Activated naive CD4-positive, alpha-beta T cell (primary cell): ENCODE measurements around the gene IQSEC2.
A peak's percentile ranks its signal among the peaks of the same experiment; 100 is the strongest.

Source experiments
- DNase-seq, 4 experiments: peaks; one replicate each; lab custom pipeline; 2025; lab: John Stamatoyannopoulos, UW

IQSEC2 gene

DNA sequence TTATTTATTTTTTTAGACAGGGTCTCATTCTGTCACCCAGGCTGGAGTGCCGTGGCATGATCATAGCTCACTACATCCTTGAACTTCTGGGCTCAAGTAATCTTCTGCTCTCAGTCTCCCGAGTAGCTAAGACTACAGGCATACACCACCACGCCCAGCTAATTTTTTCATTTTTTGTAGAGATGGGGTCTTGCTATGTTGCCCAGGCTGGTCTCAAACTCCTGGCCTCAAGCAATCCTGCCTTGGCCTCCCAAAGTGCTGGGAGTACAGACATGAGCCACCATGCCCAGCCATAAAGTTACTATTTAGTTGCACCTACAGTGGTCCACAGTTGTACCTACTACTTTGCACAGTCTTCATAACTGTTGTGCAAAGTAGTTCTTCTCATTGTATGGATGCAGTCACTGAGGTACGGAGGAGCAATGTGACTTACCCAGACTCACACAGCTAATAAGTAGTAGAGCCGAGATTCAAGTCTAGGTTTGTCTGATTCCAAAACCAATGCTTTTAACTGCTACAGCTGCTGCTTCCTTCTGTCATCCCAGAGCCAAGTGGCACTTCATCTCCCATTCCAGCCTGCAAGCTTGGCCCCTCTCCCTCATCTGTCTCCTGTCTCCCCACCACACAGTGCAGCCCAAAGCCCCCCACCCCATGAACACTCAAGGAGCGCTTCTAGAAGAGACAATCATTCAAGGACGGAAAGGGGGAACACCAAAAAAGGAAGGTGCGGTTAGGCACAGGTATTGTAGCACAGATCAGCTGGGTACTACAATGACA is 24.0 kb upstream of the IQSEC2 start:
- DNase-seq, result no peak

DNA sequence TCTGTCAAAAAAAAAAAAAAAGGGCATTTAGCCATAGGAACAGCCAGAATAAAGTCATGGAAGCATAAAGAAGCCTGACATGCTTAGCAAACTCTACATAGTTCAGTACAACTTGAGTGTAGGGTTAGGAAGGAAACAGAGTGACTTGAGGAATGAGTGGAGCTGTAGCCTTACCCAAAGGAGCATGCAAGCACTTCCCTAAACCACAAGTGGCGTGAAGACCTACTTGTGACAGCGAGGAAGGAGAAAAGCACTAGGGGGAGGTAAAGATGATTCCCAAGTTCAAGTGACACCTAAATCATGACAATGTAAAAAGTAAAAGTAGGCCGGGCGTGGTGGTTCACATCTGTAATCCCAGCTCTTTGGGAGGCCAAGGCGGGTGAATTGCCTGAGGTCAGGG is 21.8 kb upstream of the IQSEC2 start:
- no peak for DNase-seq

DNA sequence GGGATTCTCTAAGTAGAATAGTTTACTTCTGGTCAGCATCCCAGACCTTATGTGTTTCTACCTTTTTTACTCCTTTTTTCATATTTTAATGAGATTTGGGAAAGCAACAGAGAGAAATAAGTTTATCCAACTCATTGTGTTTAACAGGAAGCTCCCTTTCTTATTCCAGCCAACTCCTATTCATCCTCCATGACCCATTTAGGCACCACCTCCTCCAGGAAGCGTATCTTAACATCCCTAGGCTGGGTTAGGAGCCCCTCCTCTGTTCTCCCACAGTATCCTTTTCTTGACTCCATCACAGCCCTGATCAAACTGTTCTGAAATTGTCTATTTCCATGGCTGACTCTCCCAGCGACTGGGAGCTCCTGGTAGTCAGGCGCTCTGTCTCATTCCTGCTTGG is 18.8 kb upstream of the IQSEC2 start:
- no peak for DNase-seq

DNA sequence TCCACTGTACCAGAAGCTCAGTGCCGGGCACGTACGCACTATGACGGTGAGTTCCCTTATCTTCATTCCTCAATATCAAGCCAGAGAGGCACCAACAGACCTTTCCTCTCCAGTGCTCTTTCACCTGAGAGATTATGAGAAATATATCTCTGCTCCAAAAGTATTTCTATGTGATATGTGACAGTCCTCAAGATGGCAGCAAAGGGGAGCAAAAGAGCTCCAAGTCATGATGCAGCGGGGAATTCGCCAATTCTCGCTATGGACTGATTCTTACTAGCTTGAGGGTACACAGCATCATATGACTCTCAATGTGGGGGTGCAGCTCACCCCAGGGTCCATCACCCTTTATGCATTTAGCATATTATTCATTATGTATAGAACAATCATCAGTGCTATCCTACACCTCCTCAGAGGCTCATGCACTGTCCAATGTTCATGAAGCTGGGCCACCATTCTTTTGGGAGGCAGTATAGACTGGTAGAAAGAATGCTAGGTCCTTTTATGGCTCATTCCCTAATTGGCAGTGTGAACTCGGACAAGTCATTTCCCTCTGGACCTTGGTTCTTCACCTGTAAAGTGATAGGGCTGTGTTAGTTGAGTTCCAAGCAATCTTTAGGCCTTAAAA is 12.8 kb upstream of the IQSEC2 start:
- DNase-seq, result no peak

DNA sequence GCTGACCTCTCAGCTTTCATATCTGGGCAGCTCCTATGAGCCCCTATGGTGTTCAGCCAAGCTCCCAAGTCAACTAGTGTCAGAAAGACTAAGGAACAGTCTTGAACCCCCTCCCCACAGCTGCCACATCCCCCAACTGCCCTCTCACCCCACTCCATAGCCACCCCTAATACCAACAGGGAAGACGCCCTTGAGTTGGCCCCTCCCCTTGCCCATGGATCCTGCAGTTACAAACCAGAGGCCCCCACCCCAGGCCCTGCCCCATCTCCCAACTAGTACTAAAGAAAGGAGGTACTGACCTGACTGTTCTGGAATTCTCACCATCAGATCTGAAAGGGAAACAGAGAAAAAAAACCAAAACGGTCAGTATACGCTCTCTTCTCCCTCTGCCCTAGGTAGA is 10.2 kb upstream of the IQSEC2 start:
- no peak for DNase-seq

DNA sequence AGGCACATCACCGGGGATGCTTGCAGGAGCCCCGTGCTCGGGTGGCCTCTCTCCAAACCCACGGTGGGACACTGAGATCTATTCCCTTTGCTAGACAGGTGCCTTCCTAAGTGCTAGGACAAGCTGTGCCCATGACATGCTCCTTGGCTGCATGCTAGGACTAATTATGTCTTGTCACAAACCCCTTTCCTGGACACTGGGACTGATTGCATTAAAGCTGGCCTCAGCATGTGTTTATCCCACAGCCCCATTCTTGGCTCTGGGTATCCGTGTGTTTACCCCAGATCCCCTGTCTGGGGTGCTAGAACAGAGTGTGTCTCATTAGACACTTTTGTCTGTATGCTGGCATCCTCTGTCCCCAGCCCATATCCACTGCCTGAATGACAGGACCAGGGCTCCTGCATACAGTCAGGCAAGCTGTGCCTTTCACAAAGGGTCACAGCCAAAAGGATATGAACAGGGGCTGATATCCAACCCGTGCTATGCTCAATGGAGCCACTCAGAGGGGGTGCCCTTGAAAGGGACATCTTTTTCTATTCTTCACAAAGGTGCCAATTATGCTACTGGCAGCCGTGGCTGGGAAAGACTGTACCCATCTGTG is 9.2 kb upstream of the IQSEC2 start:
- no peak for DNase-seq

DNA sequence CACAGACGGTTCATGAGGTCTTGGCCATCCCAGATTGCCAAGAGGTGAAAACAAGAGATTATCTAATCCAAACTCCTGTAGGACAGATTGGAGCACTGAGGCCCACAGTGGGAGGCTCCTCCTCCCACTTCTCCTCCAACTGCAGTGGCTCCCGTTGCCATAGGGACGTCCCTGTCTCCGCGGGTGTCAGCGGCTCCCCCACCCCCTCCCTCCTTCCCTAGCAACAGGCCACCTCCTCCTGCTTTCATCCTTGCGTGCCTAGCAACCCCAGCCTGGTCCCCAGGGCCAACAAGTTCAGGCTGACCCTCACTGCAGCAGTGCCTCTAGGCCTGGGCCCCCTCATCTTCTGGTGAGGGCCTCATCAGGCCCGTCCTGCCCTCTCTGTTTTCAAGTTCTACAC is 6.8 kb upstream of the IQSEC2 start:
- no peak for DNase-seq

DNA sequence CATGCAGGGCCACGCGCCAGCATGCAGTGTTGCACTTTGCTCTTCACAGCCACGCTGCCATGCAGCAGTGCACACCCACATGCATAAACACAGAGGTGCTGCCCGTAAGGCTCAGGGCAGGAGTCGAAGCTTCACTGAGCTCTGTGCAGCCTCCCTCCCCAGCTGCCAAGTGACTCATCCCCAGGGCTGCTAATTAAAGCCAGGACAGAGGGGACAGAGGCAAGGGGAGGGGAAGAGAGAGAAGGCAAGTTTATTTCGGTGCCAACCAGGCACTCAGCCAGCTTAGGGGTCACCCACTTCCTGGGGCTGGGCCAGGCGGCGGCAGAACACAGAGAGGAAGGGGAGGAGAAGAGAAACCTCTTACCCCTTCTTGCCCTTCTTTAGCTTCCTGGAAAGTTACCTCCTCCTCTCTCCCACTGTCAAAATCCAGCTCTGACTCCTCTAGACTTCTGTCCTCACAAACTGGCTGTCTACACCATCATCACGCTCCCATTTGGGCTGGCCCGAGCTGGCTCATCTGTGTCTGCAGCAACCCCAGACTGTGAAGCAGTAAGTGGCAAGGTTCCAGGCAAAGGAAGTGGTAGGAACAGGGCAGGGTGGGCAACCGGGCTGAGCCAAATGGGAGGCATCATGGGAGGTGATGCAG is 6.2 kb upstream of the IQSEC2 start:
- DNase-seq, result peak in 1 of 4 experiments; percentile 38

DNA sequence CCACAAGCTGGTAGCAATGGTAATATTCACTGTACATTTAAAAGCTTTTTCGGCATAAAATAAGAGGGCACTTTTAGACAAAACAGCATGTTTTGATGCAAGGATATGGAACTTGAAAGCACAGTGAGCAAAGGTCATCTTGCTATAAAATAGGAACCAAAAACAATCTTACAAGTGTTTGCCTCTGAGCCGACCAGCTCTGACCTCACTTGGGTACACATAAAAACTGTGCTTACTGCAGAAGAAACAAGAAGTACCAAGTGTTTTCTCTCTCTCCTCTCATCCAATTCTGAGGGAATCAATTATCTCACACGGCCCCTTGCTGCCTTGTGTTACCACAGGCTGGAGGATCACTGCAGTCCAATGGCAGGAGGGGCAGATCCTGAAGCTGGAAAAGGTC is 4.8 kb upstream of the IQSEC2 start:
- DNase-seq, result no peak

DNA sequence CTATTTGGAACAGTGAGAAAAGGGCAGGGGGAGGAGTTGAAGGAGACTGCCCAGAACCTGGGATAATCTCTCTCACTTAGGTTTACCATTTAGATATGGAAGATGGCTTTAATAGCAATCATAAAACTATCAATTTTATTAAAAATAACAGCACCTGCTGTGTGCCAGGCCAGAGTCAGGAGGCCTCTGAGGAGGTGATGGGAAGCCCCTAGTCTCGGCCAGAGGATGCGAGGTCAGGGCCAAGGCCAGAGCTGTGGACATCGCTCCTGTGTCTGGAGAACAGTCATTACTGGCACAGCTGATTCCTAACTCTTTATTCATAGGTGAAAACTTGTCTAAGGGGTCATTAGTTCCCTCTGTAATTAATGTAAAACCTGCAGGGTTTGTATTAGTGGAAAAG is 4.2 kb upstream of the IQSEC2 start:
- DNase-seq, result no peak

DNA sequence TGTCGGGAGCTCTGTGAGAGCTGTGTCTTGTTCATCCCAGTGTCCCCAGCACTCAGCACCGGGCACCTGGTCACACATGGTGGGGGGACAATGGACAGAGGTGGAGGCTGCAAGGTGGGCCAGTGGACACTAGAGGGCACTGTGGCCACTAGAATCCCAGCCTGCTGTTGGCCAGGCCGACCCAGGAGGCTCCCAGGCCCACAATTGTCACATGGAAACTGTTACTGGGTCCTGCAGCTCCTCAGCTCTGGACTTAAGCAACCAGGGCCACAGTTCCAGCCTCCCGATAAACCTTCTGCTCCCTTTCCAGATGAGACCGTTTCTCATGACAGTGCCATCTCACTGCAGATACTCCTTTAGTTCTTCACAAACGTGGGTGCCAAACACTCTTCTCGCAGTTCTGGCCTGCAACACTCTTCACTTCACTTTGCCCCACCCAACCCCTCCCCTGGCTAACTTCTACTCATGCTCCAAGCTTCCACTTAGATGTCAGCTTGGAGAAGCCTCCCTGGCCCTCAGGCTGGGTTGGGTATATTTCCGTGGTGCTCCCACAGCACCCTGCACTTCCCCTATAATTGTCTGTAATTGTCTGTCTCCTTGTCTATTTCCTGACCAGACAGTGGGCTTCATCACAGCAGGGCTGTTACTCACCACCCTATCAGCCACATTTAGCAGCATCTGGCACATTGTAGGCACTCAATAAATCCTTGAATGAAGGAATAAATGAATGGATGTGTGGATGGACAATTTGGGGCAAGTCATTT is 3.5 kb upstream of the IQSEC2 start:
- peak in 3 of 4 experiments; percentile 3 to 19 (median 17) for DNase-seq

DNA sequence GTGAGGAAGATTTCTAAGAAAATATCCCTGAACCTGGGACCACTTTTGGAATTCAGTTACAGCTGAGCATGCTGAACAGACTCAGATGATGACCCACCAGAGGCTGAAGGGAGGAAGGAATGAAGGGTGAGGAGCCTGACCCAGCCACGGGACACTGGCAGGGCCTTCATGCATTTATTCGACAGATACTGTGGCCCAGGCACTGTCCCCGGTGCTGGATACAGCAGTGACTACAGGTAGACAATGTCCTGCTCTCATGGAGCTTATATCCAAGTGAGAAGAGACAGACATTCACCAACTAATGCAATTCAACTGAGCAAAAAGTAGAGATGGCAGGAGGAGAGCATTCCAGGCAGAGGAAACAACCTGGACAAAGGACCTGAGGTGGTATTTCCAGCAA is 2.2 kb upstream of the IQSEC2 start:
- no peak for DNase-seq

DNA sequence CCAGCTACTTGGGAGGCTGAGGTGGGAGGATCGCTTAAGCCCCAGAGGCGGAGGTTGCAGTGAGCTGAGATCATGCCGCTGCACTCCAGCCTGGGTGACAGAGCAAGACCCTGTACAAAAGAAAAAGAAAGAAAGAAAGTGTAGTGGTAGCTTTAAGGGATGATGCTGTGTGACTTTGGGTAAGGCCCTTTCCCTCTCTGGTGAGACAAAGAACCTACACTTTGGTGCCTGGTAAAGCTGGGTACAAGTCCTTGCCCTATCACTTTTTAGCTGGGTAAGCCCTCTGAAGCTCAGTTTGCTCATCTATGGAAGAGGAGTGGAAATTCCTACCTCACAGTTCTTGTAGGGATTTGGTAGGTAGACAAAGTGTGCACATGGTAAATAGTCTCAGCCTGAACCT is 1.7 kb upstream of the IQSEC2 start:
- no peak for DNase-seq

DNA sequence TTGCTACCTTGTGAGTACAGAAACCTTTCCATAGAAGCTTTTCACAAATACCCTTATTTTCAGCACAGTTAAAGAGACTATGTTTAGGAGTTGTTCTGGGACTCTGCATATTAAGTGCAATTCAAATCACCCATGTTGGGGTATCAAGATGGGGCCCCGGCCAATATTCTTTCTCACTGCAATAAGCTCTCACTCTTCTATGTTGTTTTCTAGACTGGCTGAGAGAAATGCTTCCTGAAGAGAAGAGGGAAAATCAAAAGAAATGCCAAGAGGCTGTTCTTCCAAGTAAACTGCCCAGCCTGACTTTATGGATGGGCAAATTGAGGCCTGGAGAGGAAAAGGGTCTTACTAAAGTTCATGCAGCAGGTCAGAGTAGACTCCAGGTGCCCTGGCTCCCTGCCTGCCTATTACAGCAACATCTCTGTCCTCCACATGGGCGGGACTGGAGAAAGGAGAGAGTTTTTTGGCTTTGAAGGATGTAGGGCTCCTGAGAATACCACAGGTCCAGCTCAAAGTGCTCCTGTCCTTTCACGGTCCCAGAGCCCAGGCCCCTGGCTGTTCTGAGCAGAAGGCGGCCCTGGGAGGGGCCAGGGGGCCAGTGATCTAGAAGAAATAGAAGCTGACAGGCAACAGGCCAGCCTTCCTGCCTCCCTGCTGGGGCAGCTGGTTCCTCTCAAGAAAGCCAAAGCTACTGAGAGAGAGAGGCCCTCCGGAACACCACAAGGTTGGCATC is 745 bp upstream of the IQSEC2 start:
- no peak for DNase-seq

DNA sequence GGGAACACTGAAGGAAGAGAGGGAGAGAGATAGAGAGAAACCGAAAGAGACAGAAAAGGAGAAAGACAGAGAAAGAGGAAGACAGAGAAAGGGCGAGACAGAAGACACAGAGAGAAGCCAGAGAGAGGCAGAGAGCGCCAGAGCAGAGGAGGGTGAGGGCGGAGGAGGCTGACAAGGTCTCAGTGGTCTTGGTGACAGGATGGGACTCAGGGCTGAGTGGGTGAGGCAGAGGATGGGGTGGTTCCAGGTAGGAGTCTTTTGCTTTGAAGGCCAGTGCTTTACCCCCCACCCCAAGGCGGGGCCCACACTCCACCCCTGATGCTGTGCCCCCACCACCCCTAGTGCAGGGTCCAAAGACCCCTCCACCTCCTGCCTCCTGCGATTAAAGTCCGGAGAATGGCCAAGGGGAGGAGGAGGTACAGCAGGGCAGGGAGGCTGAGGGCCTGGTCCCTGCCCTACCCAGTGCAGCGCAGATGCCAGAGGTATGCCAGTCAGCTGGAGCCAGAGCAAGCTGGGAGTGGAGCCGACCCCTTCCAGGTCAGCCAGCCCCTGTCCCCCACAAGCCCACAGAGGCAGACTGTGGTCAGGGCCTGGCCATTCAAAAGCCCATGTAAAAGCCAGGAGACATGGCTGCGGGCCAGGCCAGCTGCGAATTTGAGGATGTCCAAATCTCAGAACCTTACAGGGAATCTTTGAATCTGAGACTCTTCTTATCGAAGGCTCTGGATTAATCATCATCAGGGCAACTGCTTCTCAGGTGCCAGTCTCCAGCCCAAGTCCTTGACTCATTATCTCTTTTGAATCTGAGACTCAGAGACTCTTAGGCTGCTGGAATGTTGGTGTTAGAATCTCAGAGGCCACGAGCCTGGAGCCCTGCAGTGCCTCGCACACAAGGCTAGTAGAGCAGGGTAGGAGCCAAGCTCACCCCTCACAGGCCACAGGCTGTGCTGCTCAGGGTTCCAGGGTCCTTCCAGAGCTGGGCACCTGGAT is 758 bp downstream of the IQSEC2 start:
- DNase-seq, result no peak

DNA sequence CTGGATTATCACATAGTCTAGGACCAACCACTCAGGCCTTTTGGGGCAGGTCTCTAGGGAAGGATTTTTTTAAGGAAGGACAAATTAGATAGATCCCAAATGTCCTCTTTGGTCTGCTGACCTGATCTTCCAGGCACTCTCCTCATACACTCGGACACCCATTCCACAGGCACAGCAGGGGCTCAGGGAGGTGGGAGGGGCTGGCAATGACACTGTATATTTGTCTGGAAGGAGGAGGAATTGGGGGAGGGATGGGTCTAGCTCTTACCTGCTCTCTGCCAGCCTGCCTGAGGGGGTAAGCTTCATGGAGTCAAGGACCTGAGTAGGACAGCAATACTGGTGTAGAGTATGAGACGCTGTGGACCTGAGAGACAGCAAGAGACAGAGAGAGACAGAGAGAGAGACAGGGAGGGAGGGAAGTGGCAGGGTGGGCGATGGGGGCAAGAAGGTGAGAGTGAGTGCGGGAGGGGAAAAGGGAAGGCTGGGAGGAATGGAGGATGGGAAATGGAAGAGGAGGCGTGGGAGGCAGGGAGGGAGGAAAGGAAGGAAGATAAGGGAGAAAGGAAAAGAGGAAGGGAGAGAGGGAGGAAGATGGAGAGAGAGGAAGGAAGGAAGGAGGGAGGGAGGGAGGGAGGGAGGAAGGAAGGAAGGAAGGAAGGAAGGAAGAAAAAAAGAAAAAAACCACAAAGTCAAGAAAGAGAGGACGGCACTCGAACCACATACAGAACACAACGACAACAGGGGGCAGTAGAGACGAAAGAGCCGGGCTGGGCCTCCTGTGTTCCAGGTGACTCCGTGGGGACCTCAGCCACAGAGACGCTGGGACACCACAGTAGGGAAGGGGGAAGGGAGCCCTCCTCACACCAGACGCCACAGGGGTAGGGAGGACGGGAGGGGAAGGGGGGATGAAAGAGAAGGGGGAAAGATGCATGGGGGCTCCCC is 1.8 kb downstream of the IQSEC2 start:
- DNase-seq, result no peak

DNA sequence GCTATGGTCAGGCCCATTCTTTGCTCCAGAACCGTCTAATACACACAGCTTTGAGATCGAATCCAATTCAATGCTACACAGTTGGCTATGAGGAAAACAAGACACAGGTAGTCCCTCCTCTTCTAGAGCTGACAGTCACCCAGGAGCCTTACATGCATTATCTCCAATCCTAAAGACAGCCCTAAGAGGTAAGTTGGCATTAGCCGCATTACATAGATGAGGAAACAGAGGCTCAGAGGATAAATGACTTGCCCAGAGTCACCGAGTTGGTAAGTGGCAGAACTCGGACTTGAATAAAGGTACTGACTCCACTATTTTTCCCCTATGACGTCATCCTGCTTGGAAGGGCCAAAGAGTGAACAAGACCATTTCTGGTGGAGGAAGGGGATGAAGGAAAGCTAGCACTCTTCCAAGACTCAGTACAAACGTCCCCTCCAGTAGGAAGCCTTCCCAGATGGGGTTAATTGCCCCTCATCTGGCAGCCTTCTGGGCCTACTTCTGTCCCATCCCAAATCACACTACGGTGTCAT is 8.5 kb downstream of the IQSEC2 start:
- no peak for DNase-seq

DNA sequence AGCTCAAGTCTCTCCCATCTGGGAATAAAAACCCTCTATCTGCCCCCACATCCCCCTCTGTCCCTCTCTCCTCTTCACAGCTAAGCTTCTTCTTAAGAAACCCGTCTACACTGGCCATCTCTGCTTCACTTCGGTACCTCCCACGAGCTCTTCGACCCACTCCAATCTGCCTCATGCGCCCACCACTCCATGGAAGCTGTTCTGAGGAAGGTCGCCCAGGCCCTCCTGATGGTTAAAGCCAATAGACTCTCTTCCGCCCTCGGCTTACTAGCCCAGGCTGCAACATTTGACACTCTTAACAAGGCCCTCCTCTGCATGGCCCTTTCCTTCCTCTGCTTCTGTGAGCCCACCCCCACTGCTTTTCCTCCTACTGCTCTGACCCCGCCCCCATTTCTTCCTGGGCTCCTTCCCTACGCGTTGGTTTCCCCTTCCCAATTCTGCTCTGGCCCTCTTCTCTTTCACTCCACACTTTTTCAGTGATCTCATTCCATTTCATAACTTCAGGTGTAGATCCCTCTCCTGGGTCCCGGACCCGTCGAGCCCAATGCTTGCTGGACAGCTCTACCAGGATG is 11.8 kb downstream of the IQSEC2 start:
- DNase-seq, result no peak

DNA sequence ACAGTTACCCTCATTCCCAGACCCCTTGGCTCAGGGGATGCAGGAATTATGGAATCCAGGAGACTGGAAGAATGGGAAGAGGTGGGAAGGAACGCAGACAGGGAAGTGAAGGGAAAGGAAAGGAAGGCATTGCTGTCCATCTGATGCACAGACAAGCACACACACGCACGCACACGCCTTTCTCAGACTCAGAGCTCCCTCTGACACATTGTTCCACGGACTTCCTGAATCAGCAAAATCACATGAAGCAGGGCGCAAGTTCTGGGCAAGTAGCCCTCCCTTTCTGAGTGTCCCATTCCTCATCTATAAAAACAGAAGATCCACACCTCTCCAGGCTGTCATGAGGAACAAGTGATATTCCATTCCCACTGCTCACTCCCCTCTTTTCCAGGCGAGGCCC is 13.2 kb downstream of the IQSEC2 start:
- no peak for DNase-seq
